Activated CD4-positive, alpha-beta T cell treated with anti-CD3 and anti-CD28 coated beads, Interleukin-2, amount 10 ng/mL, durations not matched to agents 7 days and 5 days (primary cell): Measurements from ENCODE around the gene SLC51A. TPM values are rescaled to one million over a fixed set of nuclear protein-coding genes. Genes with fewer than 3 reads are reported as not detected.

Experiments
- CTCF ChIA-PET: fragments of 350-600 bp; sonication (Branson Sonifier 250); formaldehyde crosslinking; loops from one replicate; lab custom pipeline; 2021; ENCODE audit warnings: antibody characterized with exemption; lab: Charles Lee
- POLR2A ChIA-PET: fragments of 350-600 bp; sonication (Branson Sonifier 250); formaldehyde crosslinking; loops from one replicate; lab custom pipeline; 2021; ENCODE audit warnings: antibody characterized with exemption; lab: Charles Lee
- DNase-seq: peaks from one replicate; pipeline ENCODE4 v3.0.0-alpha.2; 2020
- H3K27ac Mint-ChIP-seq: one replicate; pipeline ENCODE4 v1.8.0; 2021; ENCODE audit warnings: mild to moderate bottlenecking, moderate library complexity, mixed read lengths
- H3K27me3 Mint-ChIP-seq: one replicate; pipeline ENCODE4 v1.8.0; 2021; ENCODE audit warnings: mixed read lengths
- H3K36me3 Mint-ChIP-seq: one replicate; pipeline ENCODE4 v1.8.0; 2021; ENCODE audit warnings: low read depth, mixed read lengths
- H3K4me1 Mint-ChIP-seq: one replicate; pipeline ENCODE4 v1.8.0; 2021; ENCODE audit warnings: mixed read lengths
- H3K4me3 Mint-ChIP-seq: one replicate; pipeline ENCODE4 v1.8.0; 2021; ENCODE audit warnings: mild to moderate bottlenecking, moderate library complexity, mixed read lengths
- H3K9me3 Mint-ChIP-seq: one replicate; pipeline ENCODE4 v1.8.0; 2021; ENCODE audit warnings: mixed read lengths
- total RNA-seq, 2 experiments: library from RNA; stranded (reverse); gene quantifications; one replicate each; pipeline ENCODE4 v1.2.3, GENCODE V29; 2021

The SLC51A gene
- total RNA-seq, 2 experiments from 2014 or later, result not detected

GRCh38 chr3:196270499-196270898 is 54.2 kb downstream of the SLC51A start:
- DNase-seq, result no peak
- peaks cover 52% of the 10 kb centered on the region for H3K36me3 Mint-ChIP-seq
- ChIA-PET CTCF (interaction anchor here (1.1 kb wide), 1 partner anchor 14 kb away, joined by 3 read pairs; no protein-coding TSS in a partner anchor), POLR2A (no interaction called here)
- peaks cover 49% of the 10 kb centered on the region for H3K4me1 Mint-ChIP-seq
- peaks cover 3% of the 10 kb centered on the region for H3K9me3 Mint-ChIP-seq
- no peaks in the 10 kb centered on the region for H3K27me3 Mint-ChIP-seq
- peak overlapping the region; percentile 0 for H3K27ac Mint-ChIP-seq
- no peak overlapping the region for H3K4me3 Mint-ChIP-seq

GRCh38 chr3:196272826-196273225 is 56.5 kb downstream of the SLC51A start:
- CTCF ChIA-PET, result interaction anchor here (0.5 to 2.6 kb wide), 7 partner anchors 9 to 370 kb away, joined by 3 to 13 read pairs (median 4); partner anchors contain the start of gene DYNLT2B
- DNase-seq, result no peak
- peak overlapping the region; percentile 92 for H3K27ac Mint-ChIP-seq
- no peaks in the 10 kb centered on the region for H3K27me3 Mint-ChIP-seq
- peaks cover 49% of the 10 kb centered on the region for H3K36me3 Mint-ChIP-seq
- peaks cover 3% of the 10 kb centered on the region for H3K9me3 Mint-ChIP-seq
- peaks cover 56% of the 10 kb centered on the region for H3K4me1 Mint-ChIP-seq
- H3K4me3 Mint-ChIP-seq, result no peak overlapping the region
- POLR2A ChIA-PET, result no interaction called here

DNA sequence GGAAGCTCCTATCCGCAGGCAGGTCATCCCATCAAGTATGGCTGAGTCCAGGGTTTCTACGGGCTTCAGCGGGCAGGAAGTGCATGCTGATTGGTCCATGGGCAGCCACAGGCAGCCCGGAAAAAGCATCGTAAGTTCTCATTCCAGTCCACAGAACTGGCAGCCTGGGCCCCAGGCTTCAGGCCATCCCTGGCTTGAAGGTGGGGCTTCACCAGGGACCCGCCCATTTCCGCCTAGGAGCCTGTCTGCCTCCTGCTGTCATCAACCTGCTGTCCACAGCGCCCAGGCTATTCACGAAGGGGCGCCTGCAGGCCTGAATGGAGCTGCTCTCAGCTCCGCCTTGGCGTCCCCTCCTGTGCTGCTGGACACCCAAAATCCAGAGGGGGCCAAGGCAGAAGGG is 57.3 kb downstream of the SLC51A start:
- Mint-ChIP-seq H3K4me3 (no peak overlapping the region), H3K9me3 (peaks cover 3% of the 10 kb centered on the region), H3K36me3 (peaks cover 52% of the 10 kb centered on the region), H3K27me3 (no peaks in the 10 kb centered on the region), H3K4me1 (peaks cover 59% of the 10 kb centered on the region), H3K27ac (peak overlapping the region; percentile 92)
- no peak for DNase-seq
- POLR2A ChIA-PET, result no interaction called here
- CTCF ChIA-PET, result interaction anchor here (0.8 to 2.6 kb wide), 7 partner anchors 8 to 44 kb away, joined by 3 to 13 read pairs (median 5); partner anchors contain the start of gene DYNLT2B

GRCh38 chr3:196274585-196274984 is 58.3 kb downstream of the SLC51A start:
- POLR2A ChIA-PET, result interaction anchor here (0.6 kb wide), 1 partner anchor 218 kb away, joined by 5 read pairs; no protein-coding TSS in a partner anchor
- peaks cover 46% of the 10 kb centered on the region for H3K36me3 Mint-ChIP-seq
- peak overlapping the region; percentile 92 for H3K27ac Mint-ChIP-seq
- CTCF ChIA-PET, result interaction anchor here (1.2 to 2.6 kb wide), 3 partner anchors 12 to 43 kb away, joined by 3 to 13 read pairs (median 5); partner anchors contain the start of genes DYNLT2B and PCYT1A
- DNase-seq, result peak; percentile 85
- H3K4me1 Mint-ChIP-seq, result peaks cover 61% of the 10 kb centered on the region
- H3K27me3 Mint-ChIP-seq, result no peaks in the 10 kb centered on the region
- H3K9me3 Mint-ChIP-seq, result peaks cover 3% of the 10 kb centered on the region
- H3K4me3 Mint-ChIP-seq, result peak overlapping the region; percentile 69

GRCh38 chr3:196275126-196275525 is 58.8 kb downstream of the SLC51A start:
- Mint-ChIP-seq H3K27ac (peak overlapping the region; percentile 92), H3K4me1 (peaks cover 63% of the 10 kb centered on the region), H3K9me3 (peaks cover 3% of the 10 kb centered on the region), H3K27me3 (no peaks in the 10 kb centered on the region), H3K4me3 (peak overlapping the region; percentile 69), H3K36me3 (peaks cover 42% of the 10 kb centered on the region)
- DNase-seq, result no peak
- CTCF ChIA-PET, result interaction anchor here (0.7 to 1.2 kb wide), 2 partner anchors 13 to 246 kb away, joined by 3 to 4 read pairs; partner anchors contain the start of gene PCYT1A
- POLR2A ChIA-PET, result interaction anchor here (0.6 kb wide), 1 partner anchor 219 kb away, joined by 5 read pairs; no protein-coding TSS in a partner anchor

GRCh38 chr3:196280689-196281440 is 64.5 kb downstream of the SLC51A start:
- ChIA-PET CTCF (interaction anchor here (1.0 to 2.0 kb wide), 5 partner anchors 9 to 248 kb away, joined by 3 to 7 read pairs (median 4); no protein-coding TSS in a partner anchor), POLR2A (no interaction called here)
- Mint-ChIP-seq H3K4me1 (peaks cover 68% of the 10 kb centered on the region), H3K27ac (peak overlapping the region; percentile 59), H3K27me3 (no peaks in the 10 kb centered on the region), H3K4me3 (peak overlapping the region; percentile 4), H3K36me3 (peaks cover 25% of the 10 kb centered on the region), H3K9me3 (no peaks in the 10 kb centered on the region)
- peak; percentile 51 for DNase-seq

DNA sequence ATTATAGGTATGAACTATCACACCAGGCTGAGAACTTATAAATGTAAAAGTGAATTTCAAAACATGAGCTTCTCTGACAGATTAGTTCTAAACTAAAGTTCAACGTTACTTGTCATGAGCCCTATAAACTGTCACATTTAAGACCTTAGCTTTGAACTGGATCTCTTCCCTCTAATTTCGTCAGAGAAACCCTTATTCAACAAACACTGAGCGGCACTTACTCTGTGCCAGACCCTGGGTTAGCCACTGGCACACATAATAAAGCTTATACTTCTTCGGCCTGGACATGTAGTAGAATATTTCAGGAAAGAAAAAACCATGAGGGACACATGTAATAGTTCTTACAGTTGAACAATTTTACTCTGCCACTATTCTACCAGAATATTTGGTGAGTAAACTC is 65.6 kb downstream of the SLC51A start:
- POLR2A ChIA-PET, result interaction anchor here (0.5 kb wide), 1 partner anchor 730 kb away, joined by 5 read pairs; no protein-coding TSS in a partner anchor
- no peak overlapping the region for H3K4me3 Mint-ChIP-seq
- H3K27ac Mint-ChIP-seq, result no peak overlapping the region
- DNase-seq, result no peak
- H3K27me3 Mint-ChIP-seq, result no peaks in the 10 kb centered on the region
- H3K9me3 Mint-ChIP-seq, result no peaks in the 10 kb centered on the region
- CTCF ChIA-PET, result interaction anchor here (0.6 to 2.0 kb wide), 4 partner anchors 8 to 150 kb away, joined by 3 to 7 read pairs (median 4); partner anchors contain the start of gene UBXN7
- peaks cover 76% of the 10 kb centered on the region for H3K4me1 Mint-ChIP-seq
- peaks cover 28% of the 10 kb centered on the region for H3K36me3 Mint-ChIP-seq

Other genes with a start within 250 kb of the SLC51A start
- 100 to 1,000 TPM; 234 to 239 TPM for gene TFRC, start 134.4 kb upstream of the SLC51A start, total RNA-seq
- not detected for gene ZDHHC19, start 5.1 kb upstream of the SLC51A start, total RNA-seq
- 10 to 100 TPM; 69.5 to 69.7 TPM for gene PCYT1A, start 71.2 kb downstream of the SLC51A start, total RNA-seq
- gene DYNLT2B, start 101.7 kb downstream of the SLC51A start, total RNA-seq, result 10 to 100 TPM; 20.3 to 23.0 TPM
- not detected for gene TM4SF19, start 121.9 kb downstream of the SLC51A start, total RNA-seq
- 10 to 100 TPM; 54.4 to 64.8 TPM for gene UBXN7, start 215.9 kb downstream of the SLC51A start, total RNA-seq